Ascending aorta (tissue), 2 donors: ENCODE measurements around the gene SLC7A8. TPM values are rescaled to one million over a fixed set of nuclear protein-coding genes. Genes with fewer than 3 reads are reported as not detected.

ENCODE experiments used
- DNase-seq, 2 donors: peaks; one replicate each; pipeline ENCODE4 v3.0.0-alpha.2; 2019; ENCODE audit warnings: low spot score in 2 of 2
- H3K27ac ChIP-seq, 2 donors: fragments of 200-600 bp; sonication (generic); one replicate each; pipeline ENCODE4 v1.5.1; 2016 to 2017; ENCODE audit warnings: mild to moderate bottlenecking in 1 of 2
- H3K27me3 ChIP-seq: fragments of 200-600 bp; sonication (generic); one replicate; pipeline ENCODE4 v1.5.1; 2017
- H3K36me3 ChIP-seq, 2 donors: fragments of 200-600 bp; sonication (generic); one replicate each; pipeline ENCODE4 v1.5.1; 2016
- H3K4me1 ChIP-seq, 2 donors: fragments of 200-600 bp; sonication (generic); one replicate each; pipeline ENCODE4 v1.5.1; 2016 to 2017; ENCODE audit warnings: mild to moderate bottlenecking in 1 of 2
- H3K4me3 ChIP-seq, 2 donors: fragments of 200-600 bp; sonication (generic); one replicate each; pipeline ENCODE4 v1.5.1; 2016 to 2017; ENCODE audit warnings: mild to moderate bottlenecking in 1 of 2
- H3K9me3 ChIP-seq, 2 donors: fragments of 200-600 bp; sonication (generic); one replicate each; pipeline ENCODE4 v1.5.1; 2016
- CTCF ChIP-seq, 3 experiments: fragments of 200-600 bp in 2 of 3; fragments of 450-650 bp in 1 of 3; sonication (generic) in 2 of 3; IDR thresholded peaks; one replicate each; pipeline ENCODE4 v1.5.1; 2016 to 2019; ENCODE audit warnings: antibody characterized with exemption in 3 of 3, mild to moderate bottlenecking in 1 of 3, moderate library complexity in 1 of 3
- intact Hi-C: fragments of 100-400 bp; cut with DNase I; formaldehyde crosslinking; loops from one replicate; pipeline ENCODE4 v1.15.1; 2023
- total RNA-seq: library from RNA; depleted of rRNA; stranded (reverse); fragments of >200 nt; gene quantifications from one replicate; pipeline ENCODE4 v1.1.0, GENCODE V29; 2016

Gene SLC7A8
- total RNA-seq, 1 donor from 2014 or later = 59.9 TPM

GRCh38 chr14:23125933-23126524, 57.4 kb downstream of the SLC7A8 start:
- Histone ChIP-seq H3K27me3 (no peaks in the 10 kb centered on the region), H3K27ac (peak overlapping the region; percentile 58 to 72), H3K4me3 (no peak overlapping the region), H3K36me3 (peaks cover 35 to 49% of the 10 kb centered on the region in 2 donors), H3K4me1 (peaks cover 6 to 29% of the 10 kb centered on the region in 2 donors), H3K9me3 (no peaks in the 10 kb centered on the region)
- intact Hi-C loops = loop anchor here (2.0 kb wide), 1 partner anchor 17 kb away; no protein-coding TSS in a partner anchor
- TF ChIP-seq CTCF (IDR thresholded peaks at IDR 0.05) = no peak
- no peak for DNase-seq

- DNase-seq = no peak
- intact Hi-C loops = loop anchor here (2.0 kb wide), 1 partner anchor 18 kb away; no protein-coding TSS in a partner anchor
- H3K4me1 ChIP-seq = peaks cover 6 to 30% of the 10 kb centered on the region in 2 donors
Observed at GRCh38 chr14:23125011-23125410, 58.4 kb downstream of the SLC7A8 start.

GRCh38 chr14:23124337-23124954, 59.0 kb downstream of the SLC7A8 start:
- Histone ChIP-seq H3K4me3 (no peak overlapping the region), H3K27ac (peak overlapping the region; percentile 58 to 72), H3K4me1 (peaks cover 6 to 30% of the 10 kb centered on the region in 2 donors), H3K9me3 (no peaks in the 10 kb centered on the region), H3K27me3 (no peaks in the 10 kb centered on the region), H3K36me3 (peaks cover 28 to 34% of the 10 kb centered on the region in 2 donors)
- intact Hi-C loops = loop anchor here (2.0 to 5.0 kb wide), 2 partner anchors 18 to 178 kb away; partner anchors contain the start of gene PPP1R3E
- TF ChIP-seq CTCF (IDR thresholded peaks at IDR 0.05) = no peak
- no peak for DNase-seq

More at GRCh38 chr14:23125011-23125410, 58.4 kb downstream of the SLC7A8 start:
- TF ChIP-seq CTCF (IDR thresholded peaks at IDR 0.05) = no peak
- Histone ChIP-seq H3K4me3 (no peak overlapping the region), H3K36me3 (peaks cover 32 to 40% of the 10 kb centered on the region in 2 donors), H3K27me3 (no peaks in the 10 kb centered on the region), H3K27ac (peak overlapping the region; percentile 58 to 72), H3K9me3 (no peaks in the 10 kb centered on the region)

- H3K9me3 ChIP-seq = no peaks in the 10 kb centered on the region
- H3K36me3 ChIP-seq = peaks cover 17 to 24% of the 10 kb centered on the region in 2 donors
- H3K27ac ChIP-seq = no peak overlapping the region
- DNase-seq = peak in 1 of 2 donors; percentile 77
- peaks cover 6 to 30% of the 10 kb centered on the region in 2 donors for H3K4me1 ChIP-seq
- intact Hi-C loops = loop anchor here (5.0 kb wide), 1 partner anchor 179 kb away; the partner anchor contains the start of gene PPP1R3E
- H3K27me3 ChIP-seq = no peaks in the 10 kb centered on the region
- H3K4me3 ChIP-seq = no peak overlapping the region
- no peak for TF ChIP-seq CTCF (IDR thresholded peaks at IDR 0.05)
Observed at GRCh38 chr14:23123419-23123818, 60.0 kb downstream of the SLC7A8 start.

- no peak overlapping the region for H3K4me3 ChIP-seq
- H3K4me1 ChIP-seq = peaks cover 6 to 30% of the 10 kb centered on the region in 2 donors
- DNase-seq = no peak
- intact Hi-C loops = loop anchor here (5.0 kb wide), 1 partner anchor 180 kb away; the partner anchor contains the start of gene PPP1R3E
- H3K9me3 ChIP-seq = no peaks in the 10 kb centered on the region
- H3K27me3 ChIP-seq = no peaks in the 10 kb centered on the region
- H3K27ac ChIP-seq = peak overlapping the region; percentile 53 to 63
- no peak for TF ChIP-seq CTCF (IDR thresholded peaks at IDR 0.05)
- H3K36me3 ChIP-seq = peaks cover 4 to 11% of the 10 kb centered on the region in 2 donors
Observed at GRCh38 chr14:23122086-23122485, 61.4 kb downstream of the SLC7A8 start.
